Measurements from ENCODE around the gene PEMT.

Gene PEMT

GRCh38 chr17:17603895-17604225, 12.4 kb upstream of the PEMT start:
- no peak for DNase-seq

DNA sequence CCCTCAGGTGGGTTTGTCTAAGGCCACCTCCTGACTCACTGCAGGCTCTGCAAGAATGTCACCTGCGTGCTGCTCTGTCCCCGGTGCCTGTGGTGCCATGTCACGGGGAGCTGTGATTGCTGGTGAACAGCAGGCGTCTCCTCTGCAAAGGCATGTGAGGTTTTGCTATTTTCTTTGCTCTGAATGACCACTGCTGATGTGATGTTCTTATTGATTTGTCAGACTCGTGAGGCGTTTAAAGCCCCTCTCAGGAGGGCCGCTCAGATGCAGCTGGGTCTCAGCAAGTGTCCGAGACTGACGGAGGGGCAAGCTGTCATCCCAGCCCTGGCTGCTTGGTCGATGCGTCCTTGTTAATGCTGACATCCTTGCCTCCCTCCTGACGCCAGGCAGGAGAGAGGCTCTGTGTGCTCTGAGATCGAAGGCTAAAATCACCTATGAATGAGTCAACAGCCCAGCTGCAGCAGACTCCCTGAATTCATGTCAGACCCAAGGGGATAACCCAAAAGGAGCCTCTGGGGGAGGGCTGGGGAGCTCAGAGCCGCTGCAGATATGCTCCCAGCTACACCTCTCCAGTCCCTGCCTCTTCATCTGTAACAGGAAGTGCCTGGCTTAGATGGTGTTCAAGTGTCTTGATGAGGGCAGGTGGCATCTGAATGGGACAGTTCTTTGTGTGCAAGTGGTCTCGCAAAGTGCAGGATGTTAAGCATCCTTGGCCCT, 11.8 kb upstream of the PEMT start:
- DNase-seq = no peak

- no peak for DNase-seq
Measured at GRCh38 chr17:17599965-17600364, 8.5 kb upstream of the PEMT start.

- no peak for DNase-seq
Measured at GRCh38 chr17:17598003-17598402, 6.5 kb upstream of the PEMT start.

DNA sequence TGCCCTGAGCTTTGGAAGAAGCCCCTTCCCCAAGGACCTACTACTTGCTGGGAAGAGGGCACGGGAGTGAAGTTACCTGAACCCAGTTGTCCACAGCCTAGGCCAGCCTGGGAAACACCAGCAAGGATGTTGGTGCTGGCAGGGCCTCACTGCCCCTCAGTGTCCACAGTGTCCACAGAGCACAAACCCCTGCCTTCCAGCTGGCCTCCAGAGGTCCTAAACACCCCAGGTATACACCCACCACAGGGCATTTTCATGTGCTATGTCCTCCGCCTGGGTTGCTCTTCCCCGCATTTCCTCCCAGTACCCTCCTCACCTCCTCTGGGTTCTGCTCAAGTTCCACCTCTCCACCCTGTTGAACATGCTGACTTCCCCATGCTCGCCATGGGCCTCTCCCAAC, 4.2 kb upstream of the PEMT start:
- no peak for DNase-seq

DNA sequence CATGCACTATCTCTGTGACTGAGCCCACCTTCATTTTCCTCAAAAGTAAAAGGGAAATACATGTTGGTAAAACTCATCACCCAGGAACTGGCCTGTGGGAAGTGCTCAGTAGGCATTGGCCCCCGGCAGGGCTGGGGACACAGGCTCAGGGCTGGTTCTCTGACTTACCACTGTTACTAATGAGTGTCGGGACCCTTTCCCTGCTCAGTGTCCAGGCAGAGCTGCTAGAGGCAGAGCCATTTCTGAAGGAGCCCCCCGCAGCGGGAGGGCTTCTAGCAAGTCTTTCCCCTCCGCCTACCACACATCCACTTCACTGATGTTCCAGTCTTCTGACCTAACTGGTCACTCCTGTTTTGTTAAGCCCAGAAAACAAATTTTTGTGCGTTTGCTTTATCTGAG, 1.7 kb upstream of the PEMT start:
- DNase-seq = no peak

- no peak for DNase-seq
Measured at GRCh38 chr17:17590883-17591354, 589 bp downstream of the PEMT start.

- no peak for DNase-seq
Measured at GRCh38 chr17:17590141-17590751, 1.3 kb downstream of the PEMT start.

- no peak for DNase-seq
Measured at GRCh38 chr17:17587614-17588337, 3.7 kb downstream of the PEMT start.

- no peak for DNase-seq
Measured at GRCh38 chr17:17582372-17582771, 9.1 kb downstream of the PEMT start.

DNA sequence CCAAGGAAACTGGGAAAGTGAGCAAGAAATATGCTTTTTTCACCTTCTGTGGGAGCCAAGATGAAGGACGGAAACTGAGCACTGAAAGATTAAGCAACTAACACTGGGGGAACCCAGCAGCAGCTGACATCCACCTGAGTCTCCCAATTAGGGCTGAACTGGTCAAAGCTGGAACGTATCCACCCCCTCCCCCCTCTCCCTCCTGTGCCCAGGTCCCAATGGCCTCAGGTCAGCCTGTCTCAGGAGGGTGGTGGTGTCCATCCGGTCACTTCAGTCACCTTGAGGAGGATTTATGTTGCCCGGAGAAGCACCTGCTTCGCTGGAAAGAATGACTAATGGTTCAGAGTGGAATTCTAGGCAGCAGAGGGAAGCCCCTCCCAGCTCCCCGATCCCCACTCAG, 10.0 kb downstream of the PEMT start:
- no peak for DNase-seq

GRCh38 chr17:17580662-17581470, 10.6 kb downstream of the PEMT start:
- DNase-seq = no peak

- no peak for DNase-seq
Measured at GRCh38 chr17:17579691-17580090, 11.8 kb downstream of the PEMT start.

DNA sequence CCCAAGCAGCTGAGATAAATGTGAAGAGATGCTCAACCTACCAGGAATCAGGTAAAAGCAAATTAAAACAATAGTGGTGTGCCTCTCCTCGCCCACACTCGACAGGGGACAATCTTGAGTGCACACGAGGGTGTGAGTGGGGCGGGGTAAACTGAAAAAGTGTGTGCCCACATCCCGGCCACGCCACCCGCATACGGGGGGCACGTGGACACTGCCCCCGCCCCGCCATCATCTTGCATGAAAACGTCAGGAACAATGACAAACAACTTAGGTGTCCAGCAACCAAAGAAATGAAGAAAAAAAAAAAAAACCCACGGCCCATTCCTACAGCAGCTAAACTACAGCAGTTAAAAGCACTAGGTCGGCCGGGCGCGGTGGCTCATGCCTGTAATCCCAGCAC, 14.1 kb downstream of the PEMT start:
- DNase-seq = no peak

GRCh38 chr17:17576772-17577234, 14.7 kb downstream of the PEMT start:
- DNase-seq = no peak

GRCh38 chr17:17575360-17576251, 15.9 kb downstream of the PEMT start:
- no peak for DNase-seq

DNA sequence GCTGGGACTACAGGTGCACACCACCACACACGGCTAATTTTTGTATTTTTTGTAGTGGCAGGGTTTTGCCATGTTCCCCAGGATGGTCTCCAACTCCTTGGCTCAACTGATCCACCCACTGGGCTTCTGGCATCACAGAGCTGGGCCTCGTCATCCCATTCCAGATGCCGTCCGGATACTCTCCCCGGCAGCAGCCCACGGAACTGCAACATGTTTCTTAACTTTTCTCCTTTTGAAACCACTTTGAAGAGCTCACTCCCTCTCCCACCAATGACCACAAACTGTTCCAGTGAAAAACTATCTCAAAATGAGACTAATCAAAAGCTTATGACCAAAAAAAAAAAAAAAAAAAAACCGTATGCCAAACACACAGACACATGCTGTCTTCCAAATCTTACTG, 17.6 kb downstream of the PEMT start:
- DNase-seq = no peak

DNA sequence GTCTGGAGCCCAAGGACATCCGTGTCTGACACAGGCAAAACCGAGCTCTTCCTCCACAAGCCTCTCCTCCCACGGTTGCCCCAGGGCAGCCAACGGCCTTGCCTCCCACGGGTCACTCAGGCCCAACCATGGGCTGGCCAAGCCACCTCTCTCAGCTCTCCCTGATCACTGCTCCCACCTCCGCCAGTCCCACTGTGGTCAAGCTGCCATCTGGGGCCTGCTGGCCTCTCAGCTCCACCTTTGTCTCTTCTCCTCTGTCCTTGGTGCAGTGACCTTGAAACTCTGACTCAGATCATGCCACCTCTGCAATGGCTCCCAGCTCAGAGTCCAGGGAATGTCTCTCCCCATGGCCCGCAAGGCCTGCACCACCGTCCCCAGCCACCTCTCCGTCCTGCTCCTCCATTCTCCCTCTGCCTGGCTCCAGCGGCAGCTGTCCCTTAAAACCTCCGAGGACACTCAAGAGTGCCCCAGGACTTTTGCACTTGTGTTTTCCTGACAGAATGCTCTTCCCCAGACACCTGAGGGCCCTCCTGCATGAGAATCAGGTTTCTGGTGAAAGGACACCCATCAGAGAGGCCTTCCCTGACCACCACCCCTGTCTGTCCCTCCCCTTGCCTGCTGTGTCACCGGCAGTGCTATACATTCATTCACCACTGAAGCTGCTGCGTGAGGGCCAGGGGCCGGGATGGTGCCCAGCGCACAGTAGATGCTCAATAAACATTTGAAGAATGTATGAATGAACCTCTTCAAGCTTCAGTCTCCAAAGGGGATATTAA, 19.3 kb downstream of the PEMT start:
- no peak for DNase-seq

DNA sequence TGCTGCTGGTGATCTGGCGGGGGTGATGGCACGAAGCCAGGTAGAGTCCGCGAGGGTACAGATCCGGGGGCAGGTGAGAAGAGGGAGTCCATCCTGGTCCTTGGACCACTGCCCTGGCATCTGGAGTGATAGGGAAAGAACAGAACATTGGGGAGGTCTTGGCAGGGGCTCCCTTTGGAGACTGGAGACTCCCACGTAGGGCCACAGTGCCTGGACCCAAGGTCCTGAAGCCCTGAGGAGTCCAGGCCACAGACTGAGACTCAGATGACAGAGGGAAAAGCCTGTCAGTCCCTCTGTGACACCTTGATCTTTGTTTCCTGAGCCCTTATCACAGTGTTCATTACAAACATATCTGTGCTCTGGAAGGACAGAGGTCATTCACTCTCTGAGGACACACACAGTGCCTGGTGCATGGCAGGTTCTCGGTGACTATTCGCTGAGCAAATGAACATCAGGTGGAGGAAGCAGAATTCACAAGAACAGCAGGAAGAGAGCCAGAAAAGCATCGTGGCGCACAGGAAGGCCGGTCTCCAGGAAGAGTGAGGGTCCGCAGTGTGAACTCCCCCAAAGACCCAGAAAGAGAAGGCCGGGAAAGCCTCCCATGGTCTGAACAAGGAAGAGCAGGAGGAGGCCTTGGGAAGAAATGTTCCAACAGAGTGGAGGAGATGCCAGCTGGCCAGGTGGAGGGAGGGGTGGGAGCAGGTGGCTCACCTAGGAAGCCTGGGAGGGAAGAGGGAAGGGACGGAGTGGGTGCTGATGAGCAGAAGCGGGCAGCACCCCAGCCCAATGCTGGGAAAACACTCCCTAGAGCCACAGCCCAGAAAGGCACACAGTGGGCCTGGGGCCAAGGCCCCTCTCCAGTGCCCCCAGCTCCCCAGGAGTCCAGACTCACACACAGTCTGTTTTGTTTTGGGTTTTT, 20.5 kb downstream of the PEMT start:
- no peak for DNase-seq

DNA sequence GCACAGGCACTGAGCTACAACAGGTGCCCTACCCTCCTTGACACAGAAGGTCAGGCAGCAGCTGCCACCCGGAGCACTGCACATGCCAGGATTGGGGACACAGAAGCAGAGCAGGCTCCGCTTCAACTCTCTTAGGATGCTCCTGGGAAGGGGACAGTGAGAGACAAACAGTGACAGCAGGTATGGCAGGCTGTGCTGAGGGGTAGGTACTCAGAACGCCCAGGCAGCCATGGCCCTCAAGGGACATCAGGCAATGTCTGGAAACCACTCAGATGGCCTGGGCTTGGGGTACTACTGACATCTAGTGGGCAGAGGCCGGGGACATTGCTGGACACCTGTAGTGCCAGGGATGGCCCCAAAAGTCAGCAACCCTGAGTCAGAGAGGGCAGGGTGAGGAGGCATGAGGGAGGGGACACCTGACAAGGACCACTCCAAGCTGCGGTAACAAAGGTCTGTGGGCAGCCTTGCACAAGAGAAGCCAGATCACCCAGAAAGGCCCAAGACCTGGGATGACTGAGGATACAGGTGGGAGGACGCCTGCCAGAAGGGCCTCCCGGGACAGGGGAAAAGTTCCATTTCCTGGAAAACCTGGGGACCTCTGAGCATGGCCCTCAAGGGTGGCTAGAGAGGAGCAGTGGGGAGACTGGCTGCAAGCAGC, 21.2 kb downstream of the PEMT start:
- no peak for DNase-seq

Measured in activated CD4-positive, alpha-beta T cell treated with anti-CD3 and anti-CD28 coated beads, Interleukin-2, amount 50 U/mL, for 16 hours (primary cell).